ENCODE data around the gene HUS1B. TPM values are rescaled to one million over a fixed set of nuclear protein-coding genes. Genes with fewer than 3 reads are reported as not detected.

The HUS1B gene
- total and polyA plus RNA-seq, 2 of the 8 experiments (the other 6 are each of a cell fraction or from before 2014, with no cell fraction given), result 0.48 to 1.1 TPM

GRCh38 chr6:686497-686896 lies 29.6 kb upstream of the HUS1B start:
- no peak overlapping the region for H2BK12ac ChIP-seq (ENCODE audit: low read depth, low read length)
- peaks cover 2 to 3% of the 10 kb centered on the region in 2 experiments for H4K20me1 ChIP-seq (replicated peaks in 1 of 2; ENCODE audit: control insufficient read depth in 1 of 2, insufficient read depth in 2 of 2, low read length in 2 of 2)
- H2BK5ac ChIP-seq (ENCODE audit: low read depth, low read length), result no peak overlapping the region
- H4K8ac ChIP-seq (ENCODE audit: extremely low read depth, insufficient read depth, low read length), result no peak overlapping the region
- H3K23ac ChIP-seq (ENCODE audit: insufficient read length), result no peak overlapping the region
- H3K9ac ChIP-seq (replicated peaks in 1 of 4; ENCODE audit: extremely low read depth in 1 of 4, low read depth in 3 of 4, low read length in 3 of 4), result no peak overlapping the region
- TF ChIP-seq E2F6 (IDR thresholded peaks at IDR 0.05) (no peak), RAD21 (IDR thresholded peaks at IDR 0.05 in 1 of 2, conservative IDR thresholded peaks at IDR 0.05 in 1 of 2; ENCODE audit: low read depth in 2 of 2, low read length in 2 of 2) (peak; percentile 59 to 65), CTCF (IDR thresholded peaks at IDR 0.05; ENCODE audit: control extremely low read depth in 1 of 3, insufficient read depth in 1 of 3, low read depth in 1 of 3, low read length in 3 of 3) (peak; percentile 31 to 53 (median 39))
- CTCF ChIA-PET (ENCODE audit: partially characterized antibody), result interaction anchor here (1.0 to 1.8 kb wide), 2 partner anchors 34 to 91 kb away, joined by 4 read pairs; no protein-coding TSS in a partner anchor
- WGBS, 2 experiments (ENCODE audit: extremely low coverage in 1 of 2, insufficient coverage in 1 of 2, insufficient read length in 1 of 2, insufficient replicate concordance in 2 of 2, low coverage in 1 of 2, low lambda C conversion rate in 2 of 2, missing lambda C conversion rate in 1 of 2), result 85% methylated on average over 3 of the region's 3 CpGs; no CpG with 5 or more reads in 1 of the 2 experiments
- H3K79me1 ChIP-seq (ENCODE audit: low read depth, low read length), result peaks cover 18% of the 10 kb centered on the region
- H3K4ac ChIP-seq (replicated peaks; ENCODE audit: insufficient read length, low read depth, low read length), result no peak overlapping the region
- FAIRE-seq, result no peak
- H2AK5ac ChIP-seq (ENCODE audit: low read depth, low read length), result no peak overlapping the region
- H2AFZ ChIP-seq (ENCODE audit: low read length), result no peak overlapping the region
- H3K79me2 ChIP-seq (ENCODE audit: control insufficient read depth in 1 of 2, insufficient read depth in 2 of 2, low read length in 2 of 2), result peaks cover 13 to 96% of the 10 kb centered on the region in 2 experiments
- H3K27ac ChIP-seq (ENCODE audit: low read depth, low read length), result no peak overlapping the region
- no peak overlapping the region for H3K18ac ChIP-seq (ENCODE audit: extremely low read depth, low read length)
- no peak overlapping the region for H3K56ac ChIP-seq (replicated peaks; ENCODE audit: insufficient read length, low read depth, low read length)
- H2BK15ac ChIP-seq (ENCODE audit: low read length), result no peak overlapping the region
- no peak overlapping the region for H4K91ac ChIP-seq (replicated peaks; ENCODE audit: insufficient read length, low read length)
- no peak for DNase-seq (ENCODE audit: low read depth in 1 of 2, low spot score in 2 of 2)
- H4K5ac ChIP-seq (ENCODE audit: insufficient read length, low read depth, low read length), result no peak overlapping the region
- H2BK120ac ChIP-seq (replicated peaks; ENCODE audit: low read depth, low read length), result no peak overlapping the region
- H3K27me3 ChIP-seq (replicated peaks in 1 of 4; ENCODE audit: control insufficient read depth in 3 of 4, extremely low read depth in 1 of 4, insufficient read depth in 3 of 4, low read length in 3 of 4), result no peaks in the 10 kb centered on the region
- no peaks in the 10 kb centered on the region for H3K9me3 ChIP-seq (ENCODE audit: insufficient read depth in 2 of 2, low read depth in 1 of 2, low read length in 1 of 2)
- H3K4me1 ChIP-seq (replicated peaks in 1 of 4; ENCODE audit: control insufficient read depth in 3 of 4, insufficient read depth in 4 of 4, low read length in 3 of 4), result peaks cover 5 to 27% (median 17%) of the 10 kb centered on the region in 4 experiments
- H3K36me3 ChIP-seq (ENCODE audit: control insufficient read depth in 2 of 4, insufficient read depth in 4 of 4, low read length in 3 of 4), result peaks cover 0 to 6% (median 0%) of the 10 kb centered on the region in 4 experiments; a peak in 1 of 8 replicates
- H3K14ac ChIP-seq (ENCODE audit: insufficient read length), result no peak overlapping the region
- no peak overlapping the region for H2BK20ac ChIP-seq (ENCODE audit: low read length)
- H3K4me3 ChIP-seq (ENCODE audit: extremely low read depth in 1 of 4, insufficient read depth in 2 of 4, low read depth in 3 of 4, low read length in 4 of 4), result no peak overlapping the region
- no peak overlapping the region for H3K4me2 ChIP-seq (ENCODE audit: insufficient read depth in 1 of 2, low read depth in 2 of 2, low read length in 2 of 2)
- POLR2A ChIA-PET (ENCODE audit: partially characterized antibody), result no interaction called here
- no peaks in the 10 kb centered on the region; the same call in 1 of the 2 replicates for H3K23me2 ChIP-seq (ENCODE audit: low read depth, low read length)
